AG10803 (cell line): ENCODE measurements around the gene SELENOT.
A peak's percentile ranks its signal among the peaks of the same experiment; 100 is the strongest.
"Not testable (repeated sequence)": the region's sequence is repeated elsewhere in the genome, so short reads cannot be mapped to it uniquely, and the experiment has no call there.

ENCODE experiments used
- DNase-seq: peaks from one replicate; pipeline ENCODE4 v3.0.0; 2010; ENCODE audit warnings: low read depth
- H3K4me3 ChIP-seq: 2 replicates; pipeline ENCODE4 v1.5.1; 2011; ENCODE audit warnings: mild to moderate bottlenecking, low read length, control low read depth
- CTCF ChIP-seq: conservative IDR thresholded peaks from 2 replicates; pipeline ENCODE4 v1.5.1; 2011; ENCODE audit warnings: mild to moderate bottlenecking, low read length, control low read depth, inconsistent platforms

Gene SELENOT

GRCh38 chr3:150609988-150610387, 6.9 kb downstream of the SELENOT start:
- DNase-seq = no peak
- TF ChIP-seq CTCF = no peak
- no peak overlapping the region for H3K4me3 ChIP-seq

- H3K4me3 ChIP-seq = no peak overlapping the region
- DNase-seq = peak; percentile 32
- TF ChIP-seq CTCF = no peak
Observed at GRCh38 chr3:150610785-150611184, 7.7 kb downstream of the SELENOT start.

GRCh38 chr3:150611666-150612065, 8.5 kb downstream of the SELENOT start:
- DNase-seq = no peak
- TF ChIP-seq CTCF = no peak
- H3K4me3 ChIP-seq = no peak overlapping the region

GRCh38 chr3:150612494-150612893, 9.4 kb downstream of the SELENOT start:
- no peak for DNase-seq
- TF ChIP-seq CTCF = no peak
- no peak overlapping the region for H3K4me3 ChIP-seq

- no peak for TF ChIP-seq CTCF
- DNase-seq = no peak
- H3K4me3 ChIP-seq = no peak overlapping the region
Observed at GRCh38 chr3:150613034-150613433, 9.9 kb downstream of the SELENOT start.

- no peak overlapping the region for H3K4me3 ChIP-seq
- no peak for DNase-seq
- TF ChIP-seq CTCF = no peak
Observed at GRCh38 chr3:150613709-150614480, 10.8 kb downstream of the SELENOT start.

- H3K4me3 ChIP-seq = no peak overlapping the region
- no peak for DNase-seq
- TF ChIP-seq CTCF = no peak
Observed at GRCh38 chr3:150620002-150620689, 17.0 kb downstream of the SELENOT start.

- not testable (repeated sequence) for H3K4me3 ChIP-seq, DNase-seq
Observed at GRCh38 chr3:150622955-150623354, 19.8 kb downstream of the SELENOT start.
